NCI-H2081 treated with DMSO at 0.1 percent for 48 hours (cell line): Measurements from ENCODE around the gene SUGP1.
A peak's percentile ranks its signal among the peaks of the same experiment; 100 is the strongest.
"Not testable (repeated sequence)": the region's sequence is repeated elsewhere in the genome, so short reads cannot be mapped to it uniquely, and the experiment has no call there.

Source experiments
- DNase-seq: peaks from one replicate; lab custom pipeline; 2025; lab: John Stamatoyannopoulos, UW

SUGP1 gene, protein sequence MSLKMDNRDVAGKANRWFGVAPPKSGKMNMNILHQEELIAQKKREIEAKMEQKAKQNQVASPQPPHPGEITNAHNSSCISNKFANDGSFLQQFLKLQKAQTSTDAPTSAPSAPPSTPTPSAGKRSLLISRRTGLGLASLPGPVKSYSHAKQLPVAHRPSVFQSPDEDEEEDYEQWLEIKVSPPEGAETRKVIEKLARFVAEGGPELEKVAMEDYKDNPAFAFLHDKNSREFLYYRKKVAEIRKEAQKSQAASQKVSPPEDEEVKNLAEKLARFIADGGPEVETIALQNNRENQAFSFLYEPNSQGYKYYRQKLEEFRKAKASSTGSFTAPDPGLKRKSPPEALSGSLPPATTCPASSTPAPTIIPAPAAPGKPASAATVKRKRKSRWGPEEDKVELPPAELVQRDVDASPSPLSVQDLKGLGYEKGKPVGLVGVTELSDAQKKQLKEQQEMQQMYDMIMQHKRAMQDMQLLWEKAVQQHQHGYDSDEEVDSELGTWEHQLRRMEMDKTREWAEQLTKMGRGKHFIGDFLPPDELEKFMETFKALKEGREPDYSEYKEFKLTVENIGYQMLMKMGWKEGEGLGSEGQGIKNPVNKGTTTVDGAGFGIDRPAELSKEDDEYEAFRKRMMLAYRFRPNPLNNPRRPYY

DNA sequence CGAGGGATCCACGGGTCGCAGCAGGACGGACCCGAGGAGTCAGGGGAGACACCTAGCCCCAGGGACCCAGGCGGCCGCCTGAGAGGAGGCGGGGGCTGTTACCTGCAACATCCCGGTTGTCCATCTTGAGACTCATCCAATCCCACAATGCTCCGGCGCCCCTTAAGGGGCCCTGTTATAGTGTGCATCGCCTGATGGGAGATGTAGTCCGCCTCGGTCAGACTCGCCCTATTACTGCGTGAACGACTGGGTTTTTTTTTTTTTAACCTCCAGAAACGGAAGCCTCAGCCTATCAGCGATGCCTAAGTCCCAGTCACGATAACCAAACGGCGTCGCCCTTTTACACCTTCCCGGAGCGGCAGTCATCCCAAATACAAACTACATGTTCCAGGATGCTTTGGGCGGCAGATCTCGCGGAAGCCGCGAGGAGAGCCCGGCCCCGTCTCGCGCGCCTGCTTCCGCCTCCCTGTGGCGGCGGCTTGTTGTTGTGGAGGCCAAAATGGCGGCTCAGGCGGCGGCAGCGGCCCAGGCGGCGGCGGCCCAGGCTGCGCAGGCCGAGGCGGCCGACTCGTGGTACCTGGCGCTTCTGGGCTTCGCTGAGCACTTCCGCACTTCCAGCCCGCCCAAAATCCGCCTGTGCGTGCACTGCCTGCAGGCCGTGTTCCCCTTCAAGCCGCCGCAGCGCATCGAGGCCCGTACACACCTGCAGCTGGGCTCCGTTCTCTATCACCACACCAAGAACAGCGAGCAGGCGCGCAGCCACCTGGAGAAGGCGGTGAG, at the start of gene SUGP1, which contains the start of gene MAU2:
Gene SUGP1, minus strand, starts transcription at position 149 of the 780 bp plus-strand sequence. Its CDS starts 13 bp downstream, at position 136.
Gene MAU2, plus strand, starts transcription at position 469 of the 780 bp plus-strand sequence. Its CDS starts 31 bp downstream, at position 500.
- peak; percentile 70 for DNase-seq

- DNase-seq, result no peak
Measured at GRCh38 chr19:19368087-19368486, 47.8 kb upstream of the SUGP1 start.

DNA sequence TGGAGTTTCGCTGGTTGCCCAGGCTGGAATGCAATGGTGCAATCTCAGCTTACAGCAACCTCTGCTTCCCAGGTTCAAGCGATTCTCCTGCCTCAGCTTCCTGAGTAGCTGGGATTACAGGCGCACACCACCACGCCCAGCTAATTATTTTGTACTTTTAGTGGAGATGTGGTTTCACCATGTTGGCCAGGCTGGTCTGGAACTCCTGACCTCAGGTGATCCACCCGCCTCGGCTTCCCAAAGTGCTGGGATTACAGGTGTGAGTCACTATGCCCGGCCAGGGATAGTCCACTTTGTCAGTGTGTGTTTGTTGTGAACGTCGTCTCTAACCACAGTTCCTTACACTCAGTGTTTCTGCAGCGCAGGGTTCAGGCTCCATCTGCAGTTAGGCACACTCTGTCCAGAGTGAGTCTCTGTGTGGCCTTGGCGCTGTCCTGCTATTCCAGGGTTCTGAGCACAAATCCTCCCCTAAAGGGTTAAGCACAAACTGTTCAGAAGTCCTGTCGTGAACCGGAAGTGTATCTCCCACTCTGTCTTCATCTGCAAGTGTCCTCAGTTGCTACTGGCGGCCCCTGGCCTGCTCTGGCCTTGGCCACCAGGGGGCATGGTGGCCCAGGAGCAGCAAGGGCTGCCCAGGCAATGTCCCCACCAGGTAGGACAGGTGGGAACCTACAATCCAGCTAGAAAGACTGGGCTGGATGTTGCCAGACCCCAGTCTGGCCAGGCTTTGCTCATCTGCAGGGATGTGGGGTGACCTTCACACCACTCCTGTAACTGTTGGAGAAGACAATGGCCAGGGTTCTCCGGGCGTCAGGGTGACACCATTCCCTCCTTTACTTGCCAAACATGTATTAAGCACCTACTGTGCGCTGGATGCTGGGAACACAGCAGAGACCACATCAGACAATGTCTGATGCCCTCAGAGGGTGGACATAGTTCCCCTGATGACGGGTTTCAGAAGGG, 46.4 kb upstream of the SUGP1 start:
- DNase-seq, result no peak

- no peak for DNase-seq
Measured at GRCh38 chr19:19362075-19362474, 41.8 kb upstream of the SUGP1 start.

DNA sequence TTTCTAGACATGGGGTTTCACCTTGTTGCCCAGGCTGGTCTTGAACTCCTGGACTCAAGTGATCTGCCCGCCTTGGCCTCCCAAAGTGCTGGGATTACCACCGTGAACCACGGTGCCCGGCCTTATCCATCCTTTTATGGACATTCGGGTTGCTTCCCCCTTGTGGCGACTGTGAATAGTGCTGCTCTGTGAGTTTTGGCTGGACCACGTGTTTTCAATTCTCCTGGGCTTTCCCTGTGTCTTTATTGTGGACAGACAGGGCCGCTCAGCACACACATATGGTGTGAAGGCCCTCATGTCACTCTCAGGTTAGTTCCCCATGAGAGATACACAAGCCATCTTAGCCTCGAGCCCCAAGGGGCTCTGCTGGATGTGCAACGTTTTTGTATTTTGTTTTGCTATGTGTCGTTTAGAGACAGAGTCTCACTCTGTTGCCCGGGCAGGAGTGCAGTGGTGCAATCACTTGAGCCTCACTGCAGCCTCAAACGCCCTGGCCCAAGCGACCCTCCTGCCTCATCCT, 40.8 kb upstream of the SUGP1 start:
- peak; percentile 53 for DNase-seq

DNA sequence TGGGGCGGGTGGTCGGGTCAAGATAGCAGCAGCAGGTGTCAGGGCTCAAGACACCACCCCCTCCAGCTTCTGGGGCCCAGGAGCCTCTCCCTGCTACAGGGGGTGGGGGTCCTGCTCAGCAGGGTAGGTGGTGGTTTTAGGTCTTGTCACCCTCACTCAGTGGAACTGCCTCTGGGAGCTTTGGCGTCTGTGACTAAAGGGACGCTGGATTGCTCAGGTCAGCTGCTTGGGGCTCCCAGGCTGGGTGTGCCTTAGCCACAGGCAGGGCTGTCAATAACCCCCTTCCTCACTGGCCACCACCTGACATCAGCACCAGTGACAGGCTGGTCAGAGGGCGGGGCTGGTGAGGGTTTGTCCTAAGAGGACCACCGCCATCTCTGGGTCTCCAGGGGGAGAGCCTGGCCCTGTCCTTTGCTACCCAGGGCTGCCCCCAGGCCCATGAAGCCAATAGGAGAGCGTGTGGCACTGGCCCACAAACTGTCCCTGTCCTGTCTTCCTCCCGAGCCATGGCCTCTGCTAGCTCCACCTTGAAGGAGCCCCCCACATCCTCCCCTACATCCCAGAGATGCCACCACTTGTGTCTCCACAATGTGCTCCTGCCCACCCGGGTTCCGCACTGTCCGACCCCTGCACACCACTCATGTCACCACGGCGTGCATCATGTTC, 36.7 kb upstream of the SUGP1 start:
- DNase-seq, result no peak

- no peak for DNase-seq
Measured at GRCh38 chr19:19356500-19356899, 36.2 kb upstream of the SUGP1 start.

DNA sequence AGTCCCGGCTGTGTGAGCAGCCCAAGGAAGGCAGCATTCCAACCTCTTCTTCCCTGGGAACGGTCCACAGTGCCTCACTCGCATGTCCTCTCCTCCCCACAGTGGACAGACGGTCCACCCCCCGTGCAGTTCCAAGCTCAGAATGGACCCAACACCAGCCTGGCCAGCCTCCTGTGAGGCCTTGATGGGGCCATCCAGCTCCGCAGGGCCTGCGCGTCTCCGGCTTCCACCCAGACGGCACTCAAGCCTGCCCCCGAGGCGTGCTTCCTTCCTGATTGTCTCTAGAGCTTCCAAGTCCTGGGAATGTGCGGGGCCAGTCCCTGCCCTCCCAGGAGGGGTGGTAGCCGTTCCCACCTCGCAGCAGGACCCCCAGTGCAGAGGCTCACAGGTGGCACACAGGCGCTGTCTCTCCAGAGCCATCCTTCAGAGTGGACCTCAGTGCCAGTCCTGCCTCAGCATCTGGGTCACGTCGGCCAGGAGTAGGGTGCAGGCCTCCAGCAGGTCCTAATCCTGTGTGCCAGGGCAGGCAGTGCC, 35.4 kb upstream of the SUGP1 start:
- no peak for DNase-seq

DNA sequence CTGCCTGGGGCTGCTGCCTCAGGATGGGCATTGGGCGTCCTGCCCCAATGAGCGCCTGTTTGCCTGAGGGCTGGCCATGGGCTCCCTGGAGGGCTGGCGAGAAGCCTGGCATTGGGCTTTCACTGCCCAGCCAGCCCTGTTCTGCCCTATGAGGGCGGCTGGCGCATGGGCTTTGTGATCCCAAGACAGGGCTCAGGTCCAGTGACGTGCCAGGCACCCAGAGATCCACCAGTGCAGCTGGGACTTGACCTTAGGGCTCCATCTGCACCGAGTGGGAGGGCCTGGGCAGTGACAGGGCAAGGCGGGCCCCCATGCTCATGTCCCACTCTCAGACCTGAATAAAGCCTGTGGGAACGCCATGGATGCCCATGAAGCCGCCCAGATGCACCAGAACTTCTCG, 34.6 kb upstream of the SUGP1 start:
- DNase-seq, result no peak

- no peak for DNase-seq
Measured at GRCh38 chr19:19354007-19354406, 33.7 kb upstream of the SUGP1 start.

DNA sequence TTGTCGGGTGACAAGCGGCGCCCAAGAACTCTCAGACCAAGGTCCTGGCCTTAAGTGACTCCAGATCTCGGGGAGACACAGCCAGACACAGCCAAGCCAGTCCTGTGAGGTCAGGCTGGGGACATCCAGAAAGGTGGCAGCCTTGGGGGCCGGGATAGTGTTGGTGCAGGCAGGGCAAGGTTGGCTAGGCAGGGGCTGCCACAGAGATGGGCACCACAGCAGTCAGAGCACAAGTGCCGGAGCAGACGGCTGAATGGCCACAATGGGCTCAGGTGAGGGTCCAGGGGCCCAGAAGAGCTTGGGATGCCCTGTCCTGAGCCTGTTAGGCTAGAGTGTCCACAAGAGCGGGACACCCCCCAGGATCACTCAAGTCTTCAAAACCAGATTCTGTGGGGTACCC, 32.5 kb upstream of the SUGP1 start:
- DNase-seq, result no peak

- DNase-seq, result not testable (repeated sequence)
Measured at GRCh38 chr19:19350756-19351155, 30.4 kb upstream of the SUGP1 start.

DNA sequence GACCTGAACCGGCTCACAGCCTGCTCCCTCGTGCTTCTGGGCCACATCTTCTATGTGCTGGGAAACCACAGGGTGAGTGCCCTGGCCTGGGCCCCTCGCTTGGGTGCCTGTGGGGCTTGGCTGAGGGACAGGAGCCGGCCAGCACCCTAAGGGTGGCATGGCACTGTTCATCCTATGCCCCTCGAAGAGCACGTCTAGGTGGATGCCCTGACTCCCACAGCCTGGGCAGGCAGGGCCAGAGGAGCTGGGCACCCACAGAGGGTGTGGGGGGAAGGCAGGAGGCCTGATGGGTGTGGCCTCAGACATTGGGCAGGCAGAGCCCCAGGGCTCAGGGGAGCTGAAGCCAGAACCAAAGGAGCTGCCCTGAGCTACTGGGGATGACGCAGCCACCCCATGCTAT, 29.1 kb upstream of the SUGP1 start:
- no peak for DNase-seq

DNA sequence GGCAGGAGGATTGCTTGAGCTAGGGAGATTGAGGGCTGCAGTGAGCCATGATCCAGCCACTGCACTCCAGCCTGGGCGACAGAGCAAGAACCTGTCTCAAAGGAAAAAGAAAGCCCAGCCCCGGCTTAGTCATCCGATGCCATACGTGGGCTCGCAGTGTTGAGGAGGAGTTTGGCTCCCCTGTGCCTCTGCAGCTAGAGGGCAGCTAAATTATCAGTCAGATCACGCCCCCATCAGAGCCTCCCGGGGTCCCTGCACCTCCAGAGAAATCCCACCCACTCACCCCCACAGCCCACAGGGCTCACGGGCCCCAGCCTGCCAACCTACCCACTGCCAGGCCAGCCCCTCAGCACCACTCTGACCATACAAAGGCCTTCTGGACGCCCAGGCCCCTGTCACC, 28.0 kb upstream of the SUGP1 start:
- DNase-seq, result no peak

DNA sequence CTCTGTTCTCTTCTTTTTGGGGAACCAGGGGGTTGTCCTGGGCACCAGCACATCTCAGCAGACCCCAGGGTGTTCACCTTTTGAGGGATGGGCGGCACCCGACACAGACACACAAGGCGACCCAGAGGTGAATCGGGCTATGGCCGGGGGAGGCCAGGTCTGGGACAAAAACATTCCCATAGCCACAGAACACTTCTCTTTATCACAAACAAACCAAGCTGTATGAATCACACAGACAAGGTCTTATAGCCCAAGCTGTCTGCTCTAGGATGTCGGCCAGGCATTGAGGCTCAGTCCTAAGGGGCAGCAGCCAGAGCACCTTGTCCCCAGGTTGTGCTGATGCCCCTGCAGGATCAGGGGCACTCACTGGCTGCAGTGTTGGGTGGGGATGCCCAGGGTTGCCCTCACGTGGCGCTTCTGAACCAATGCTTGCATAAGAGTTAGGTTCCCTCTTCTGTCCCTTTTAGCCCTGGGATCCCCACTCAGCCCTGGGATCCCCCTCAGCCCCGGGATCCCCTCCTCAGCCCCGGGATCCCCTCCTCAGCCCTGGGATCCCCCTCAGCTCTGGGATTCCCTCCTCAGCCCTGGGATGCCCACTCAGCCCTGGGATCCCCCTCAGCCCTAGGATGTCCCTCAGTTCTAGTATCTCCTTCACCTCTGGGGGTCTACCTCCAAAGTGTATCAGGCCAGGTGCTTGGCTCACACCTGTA, 27.2 kb upstream of the SUGP1 start:
- DNase-seq, result no peak

DNA sequence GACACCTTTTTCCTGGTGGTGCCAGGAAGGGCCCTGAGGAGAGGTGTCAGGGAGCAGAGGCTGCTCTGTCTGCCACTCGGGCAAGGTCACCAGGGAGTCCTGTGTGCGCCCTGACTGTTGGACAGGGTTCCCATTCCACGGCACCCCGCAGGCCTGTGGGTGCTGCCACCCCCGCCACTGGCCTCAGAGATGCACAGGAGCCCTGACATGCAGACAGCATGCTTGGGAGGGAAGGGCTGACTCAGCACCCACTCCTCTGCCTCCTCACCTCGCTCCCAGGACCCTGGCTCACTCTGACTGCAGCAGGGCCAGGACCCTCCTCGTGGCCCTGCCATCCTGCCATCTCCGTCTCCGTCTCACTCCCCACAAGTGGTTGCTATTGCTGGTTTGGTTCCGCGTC, 25.7 kb upstream of the SUGP1 start:
- DNase-seq, result no peak

DNA sequence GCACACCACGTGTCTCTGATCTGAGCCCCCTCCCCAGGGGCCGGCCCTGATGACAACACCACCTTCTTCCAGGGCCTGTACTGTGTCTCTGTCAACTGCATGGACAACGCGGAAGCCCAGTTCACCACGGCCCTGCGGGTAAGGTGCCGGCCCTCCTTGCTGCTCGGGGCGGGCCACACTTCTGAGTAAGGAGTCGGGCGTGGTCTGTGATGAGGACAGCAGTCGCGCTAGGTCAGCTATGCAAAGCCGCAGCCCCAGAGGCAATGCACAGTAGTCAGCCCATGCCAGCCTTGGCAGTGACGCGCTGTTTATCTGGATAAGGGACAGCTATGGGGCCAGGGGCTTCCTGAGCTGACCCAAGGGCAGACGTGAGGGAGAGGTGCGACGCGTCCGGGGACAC, 24.9 kb upstream of the SUGP1 start:
- DNase-seq, result no peak

- DNase-seq, result no peak
Measured at GRCh38 chr19:19343762-19344161, 23.5 kb upstream of the SUGP1 start.

- DNase-seq, result no peak
Measured at GRCh38 chr19:19343016-19343362, 22.7 kb upstream of the SUGP1 start.
